Psoas muscle (tissue), 8 donors: ENCODE results near the gene BCL2L12. TPM values are rescaled to one million over a fixed set of nuclear protein-coding genes. Genes with fewer than 3 reads are reported as not detected.
A peak's percentile ranks its signal among the peaks of the same experiment; 100 is the strongest.

ENCODE experiments used
- ATAC-seq, 4 donors: fragments of 200-7000 bp; cut with Tn5 transposase; one replicate each; pipeline ENCODE4 v1.9.1; 2020; ENCODE audit warnings: moderate library complexity in 3 of 4, mild to moderate bottlenecking in 2 of 4
- DNase-seq, 2 donors: peaks; one replicate each; pipeline ENCODE4 v3.0.0-alpha.2; 2020
- H3K27ac ChIP-seq: fragments of 200-600 bp; one replicate; pipeline ENCODE4 v1.8.0; 2022
- H3K27me3 ChIP-seq, 3 donors: fragments of 200-600 bp in 1 of 3; one replicate each; pipeline versions ENCODE4 v1.6.1 to v1.8.0; 2013 to 2022; ENCODE audit warnings: low read length in 2 of 3, mild to moderate bottlenecking in 2 of 3, moderate library complexity in 1 of 3; ENCODE audit not compliant: insufficient read depth in 3 of 3
- H3K36me3 ChIP-seq, 2 donors: fragments of 200-600 bp in 1 of 2; one replicate each; pipeline versions ENCODE4 v1.6.1 to v1.8.0; 2013 to 2022; ENCODE audit warnings: low read depth in 1 of 2, mild to moderate bottlenecking in 1 of 2, moderate library complexity in 1 of 2; ENCODE audit not compliant: insufficient read depth in 1 of 2
- H3K4me1 ChIP-seq: fragments of 200-600 bp; one replicate; pipeline ENCODE4 v1.8.0; 2022
- H3K4me3 ChIP-seq: fragments of 200-600 bp; one replicate; pipeline ENCODE4 v1.8.0; 2022; ENCODE audit warnings: mild to moderate bottlenecking
- H3K9me3 ChIP-seq: fragments of 200-600 bp; one replicate; pipeline ENCODE4 v1.8.0; 2022
- CTCF ChIP-seq: fragments of 200-600 bp; IDR thresholded peaks from one replicate; pipeline ENCODE4 v1.8.0; 2022; ENCODE audit warnings: antibody characterized with exemption
- WGBS, 3 donors: extraction: QIAGEN DNeasy Blood & Tissue Kit; methylation state at CpG; one replicate each; pipeline versions ENCODE4 v1.1.6 to v1.1.7; 2013; 5-methylcytosine and 5-hydroxymethylcytosine counted together
- intact Hi-C, 2 donors: fragments of 100-400 bp; cut with DNase I; formaldehyde crosslinking; loops; one replicate each; pipeline versions ENCODE4 v1.11.0 to v1.14.2; 2022
- polyA plus RNA-seq, 3 donors: library from polyadenylated mRNA; stranded (reverse); fragments of 200-250 nt; gene quantifications; one replicate each; pipeline ENCODE4 v1.2.3, GENCODE V29; 2013
- total RNA-seq, 4 donors: library from RNA; stranded (reverse); fragmentation: NEBNext Ultra II Directional in 2 of 4; extraction: Animal tissue kit (Norgen Biotek cat#: 25700) in 2 of 4; gene quantifications; one replicate each; pipeline versions ENCODE4 v1.2.1 to v1.2.4, GENCODE V29; 2021 to 2023
- donor health status: healthy with polysubstance abuse.
- donor health status: DM: no; HTN: no; CAD: no; lungs with moderate emphysema.
- donor health status: Bipolar disorder and iron deficiency.
- donor health status: healthy.
- donor health status: DM: yes; HTN: yes; CAD: no.
- donor health status: DM: no; HTN: no; CAD: no.
- donor health status: DM: no; HTN: no; CAD: no.
- donor health status: DM: yes; HTN: yes; CAD: no.

BCL2L12 gene
- total and polyA plus RNA-seq, 7 donors, result 13.0 to 42.7 (median 21.5) TPM

- H3K36me3 ChIP-seq, result peaks cover 5 to 54% of the 10 kb centered on the region in 2 donors
- intact Hi-C loops, result loop anchor here in 1 of 2 donors (5.0 to 10.0 kb wide), 2 partner anchors 82 to 124 kb away; partner anchors contain the start of gene TSKS
- H3K4me1 ChIP-seq, result peaks cover 36% of the 10 kb centered on the region
- no peaks in the 10 kb centered on the region for H3K27me3 ChIP-seq
- ATAC-seq, result peak; percentile 18 to 39 (median 35)
- peak; percentile 99 for TF ChIP-seq CTCF
- 30 to 33% (median 31%) methylated on average over 40 of the region's 40 CpGs for WGBS, 3 donors
- H3K27ac ChIP-seq, result peak overlapping the region; percentile 99
- H3K9me3 ChIP-seq, result no peaks in the 10 kb centered on the region
- H3K4me3 ChIP-seq, result peak overlapping the region; percentile 95
- peak; percentile 90 to 97 for DNase-seq
Measured at GRCh38 chr19:49680421-49681351, 15.0 kb downstream of the BCL2L12 start.

GRCh38 chr19:49681830-49682229 lies 16.1 kb downstream of the BCL2L12 start:
- no peaks in the 10 kb centered on the region for H3K9me3 ChIP-seq
- no peak for TF ChIP-seq CTCF
- H3K27me3 ChIP-seq, result no peaks in the 10 kb centered on the region
- no peak overlapping the region for H3K4me3 ChIP-seq
- intact Hi-C loops, result loop anchor here in 1 of 2 donors (5.0 to 10.0 kb wide), 2 partner anchors 80 to 123 kb away; partner anchors contain the start of gene TSKS
- ATAC-seq (no peak), DNase-seq (no peak)
- whole genome bisulfite sequencing, 3 donors, result 78 to 81% (median 80%) methylated on average over 19 of the region's 19 CpGs
- peaks cover 31% of the 10 kb centered on the region for H3K4me1 ChIP-seq
- peaks cover 5 to 65% of the 10 kb centered on the region in 2 donors for H3K36me3 ChIP-seq
- peak overlapping the region; percentile 36 for H3K27ac ChIP-seq

- H3K9me3 ChIP-seq, result no peaks in the 10 kb centered on the region
- H3K4me3 ChIP-seq, result no peak overlapping the region
- peaks cover 5 to 70% of the 10 kb centered on the region in 2 donors for H3K36me3 ChIP-seq
- peaks cover 31% of the 10 kb centered on the region for H3K4me1 ChIP-seq
- 76 to 91% (median 78%) methylated on average over 8 of the region's 8 CpGs for WGBS, 3 donors
- no peaks in the 10 kb centered on the region for H3K27me3 ChIP-seq
- DNase-seq (no peak), ATAC-seq (no peak)
- H3K27ac ChIP-seq, result peak overlapping the region; percentile 36
- no peak for TF ChIP-seq CTCF
- intact Hi-C loops, result loop anchor here in 1 of 2 donors (5.0 to 10.0 kb wide), 2 partner anchors 80 to 123 kb away; partner anchors contain the start of gene TSKS
Measured at GRCh38 chr19:49682274-49682673, 16.5 kb downstream of the BCL2L12 start.

- Histone ChIP-seq H3K4me3 (no peak overlapping the region), H3K27me3 (no peaks in the 10 kb centered on the region), H3K9me3 (no peaks in the 10 kb centered on the region), H3K27ac (no peak overlapping the region), H3K4me1 (peaks cover 23% of the 10 kb centered on the region), H3K36me3 (peaks cover 5 to 77% of the 10 kb centered on the region in 2 donors)
- ATAC-seq (no peak), DNase-seq (no peak)
- intact Hi-C loops, result loop anchor here in 1 of 2 donors (5.0 to 10.0 kb wide), 2 partner anchors 78 to 121 kb away; partner anchors contain the start of gene TSKS
- WGBS, 3 donors, result 90 to 95% (median 92%) methylated on average over 18 of the region's 18 CpGs
- TF ChIP-seq CTCF, result no peak
Measured at GRCh38 chr19:49683814-49684250, 18.1 kb downstream of the BCL2L12 start.
